Keratinocyte (primary cell): ENCODE data around the gene ZFP3. TPM values are rescaled to one million over a fixed set of nuclear protein-coding genes. Genes with fewer than 3 reads are reported as not detected.
"Not testable (repeated sequence)": the region's sequence is repeated elsewhere in the genome, so short reads cannot be mapped to it uniquely, and the experiment has no call there.

Experiments used
- DNase-seq: peaks from one replicate; pipeline ENCODE4 v3.0.0-alpha.2; 2011; ENCODE audit warnings: low read depth, missing footprints, low spot score
- FAIRE-seq: peaks from 2 replicates; lab custom pipeline; 2011; peaks lifted over from hg19 to GRCh38; lab: Jason Lieb, UNC
- H2AFZ ChIP-seq: 2 replicates; pipeline ENCODE4 v1.6.0; 2012; ENCODE audit warnings: low read length, control low read depth, inconsistent platforms; ENCODE audit not compliant: control insufficient read depth
- H3K27ac ChIP-seq: 2 replicates; pipeline ENCODE4 v1.5.1; 2011; ENCODE audit warnings: low read length; ENCODE audit not compliant: control insufficient read depth, insufficient read depth
- H3K27me3 ChIP-seq: 3 replicates; pipeline ENCODE4 v1.6.0; 2011; ENCODE audit warnings: low read length; ENCODE audit not compliant: control insufficient read depth, insufficient read depth; ENCODE audit errors: extremely low read depth
- H3K36me3 ChIP-seq, 2 experiments: 2 replicates in 1 of 2; 3 replicates in 1 of 2; pipeline ENCODE4 v1.5.1; 2011; ENCODE audit warnings: low read length in 2 of 2, mild to moderate bottlenecking in 1 of 2; ENCODE audit not compliant: control insufficient read depth in 2 of 2, insufficient read depth in 2 of 2; ENCODE audit errors: extremely low read depth in 1 of 2
- H3K4me1 ChIP-seq: 3 replicates; pipeline ENCODE4 v1.5.1; 2011; ENCODE audit warnings: low read length; ENCODE audit not compliant: control insufficient read depth, insufficient read depth; ENCODE audit errors: extremely low read depth
- H3K4me2 ChIP-seq: 3 replicates; pipeline ENCODE4 v1.6.0; 2011; ENCODE audit warnings: low read depth, low read length; ENCODE audit not compliant: control insufficient read depth, insufficient read depth; ENCODE audit errors: extremely low read depth
- H3K4me3 ChIP-seq, 3 experiments: fragments of 200-600 bp in 1 of 3; sonication (generic) in 1 of 3; 2 replicates in 2 of 3; 3 replicates in 1 of 3; pipeline ENCODE4 v1.5.1; 2011 to 2016; ENCODE audit warnings: low read length in 3 of 3, mild to moderate bottlenecking in 3 of 3, control low read depth in 2 of 3, inconsistent platforms in 1 of 3, low read depth in 1 of 3, mixed read lengths in 1 of 3, mixed run types in 1 of 3, moderate library complexity in 1 of 3; ENCODE audit not compliant: control insufficient read depth in 2 of 3, insufficient read depth in 2 of 3; ENCODE audit errors: extremely low read depth in 1 of 3
- H3K79me2 ChIP-seq: 2 replicates; pipeline ENCODE4 v1.6.0; 2012; ENCODE audit warnings: low read length; ENCODE audit not compliant: control insufficient read depth, insufficient read depth
- H3K9ac ChIP-seq: 3 replicates; pipeline ENCODE4 v1.6.0; 2011; ENCODE audit warnings: low read length; ENCODE audit not compliant: control insufficient read depth, insufficient read depth; ENCODE audit errors: extremely low read depth
- H3K9me1 ChIP-seq: 3 replicates; pipeline ENCODE4 v1.6.0; 2011; ENCODE audit warnings: low read length; ENCODE audit not compliant: control insufficient read depth, insufficient read depth; ENCODE audit errors: extremely low read depth
- H3K9me3 ChIP-seq: 2 replicates; pipeline ENCODE4 v1.5.1; 2012; ENCODE audit warnings: low read depth, low read length; ENCODE audit not compliant: control insufficient read depth
- H4K20me1 ChIP-seq: 3 replicates; pipeline ENCODE4 v1.6.0; 2011; ENCODE audit warnings: low read length; ENCODE audit not compliant: control insufficient read depth, insufficient read depth; ENCODE audit errors: extremely low read depth
- EZH2 ChIP-seq: IDR thresholded peaks from one replicate; pipeline ENCODE4 v1.6.1; 2012; ENCODE audit warnings: inconsistent platforms, mild to moderate bottlenecking, low read length, moderate library complexity
- dilution Hi-C: fragments of 300-500 bp; cut with MboI; formaldehyde crosslinking; loops from one replicate; pipeline ENCODE4 v1.7.0; 2020; ENCODE audit warnings: low sequenced_read_pairs; ENCODE audit not compliant: extremely low pct_ligation_motif_present
- polyA plus RNA-seq, 5 experiments: library from polyadenylated mRNA; depleted of rRNA in 3 of 5; stranded (reverse) in 3 of 5; stranded (forward) in 1 of 5; unstranded in 1 of 5; fragments of >200 nt; gene quantifications; 1 replicate in 1 of 5; 2 replicates in 3 of 5; 3 replicates in 1 of 5; pipeline versions ENCODE4 v1.2.1 to v1.2.3, GENCODE V29; 2011 to 2012; ENCODE audit warnings: missing spikeins in 2 of 5, low read depth in 1 of 5, low replicate concordance in 1 of 5
- TF ChIP-seq, protein P1 (sequence below), 3 experiments: IDR thresholded peaks in 1 of 3; conservative IDR thresholded peaks in 1 of 3; optimal IDR thresholded peaks in 1 of 3; 2 replicates in 2 of 3; 3 replicates in 1 of 3; pipeline versions ENCODE3 to v1.5.1; 2011; ENCODE audit warnings: low read length in 3 of 3, mild to moderate bottlenecking in 3 of 3, moderate library complexity in 2 of 3, control low read depth in 1 of 3, inconsistent platforms in 1 of 3; ENCODE audit not compliant: insufficient read depth in 2 of 3; ENCODE audit errors: extremely low read depth in 1 of 3

The ZFP3 gene
- polyA plus RNA-seq, 1 donor (not counting 4 experiments of a cell fraction or from before 2014, with no cell fraction given) = 3.0 TPM

DNA sequence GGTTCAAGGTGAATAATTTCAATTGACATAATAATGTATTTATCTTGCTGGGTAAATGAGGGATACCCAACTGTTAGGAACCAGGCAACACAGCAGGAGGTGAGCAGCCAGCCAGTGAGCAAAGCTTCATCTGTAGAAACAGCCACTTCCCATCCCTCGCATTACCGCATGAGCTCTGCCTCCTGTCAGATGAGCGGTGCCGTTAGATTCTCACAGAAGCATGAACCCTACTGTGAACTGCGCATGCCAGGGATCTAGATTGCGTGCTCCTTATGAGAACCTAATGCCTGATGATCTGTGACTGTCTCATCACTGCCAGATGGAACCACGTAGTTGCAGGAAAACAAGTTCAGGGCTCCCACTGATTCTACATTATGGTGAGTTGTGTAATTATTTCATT is 46.6 kb downstream of the ZFP3 start:
- FAIRE-seq, H2AFZ ChIP-seq, H3K4me1 ChIP-seq, H3K9me1 ChIP-seq, H3K27ac ChIP-seq, dilution Hi-C loops, H3K9me3 ChIP-seq, H4K20me1 ChIP-seq, H3K4me3 ChIP-seq, H3K79me2 ChIP-seq, H3K4me2 ChIP-seq, H3K9ac ChIP-seq, H3K36me3 ChIP-seq, DNase-seq: not testable (repeated sequence)
- H3K27me3 ChIP-seq = peaks cover 35% of the 10 kb centered on the region

DNA sequence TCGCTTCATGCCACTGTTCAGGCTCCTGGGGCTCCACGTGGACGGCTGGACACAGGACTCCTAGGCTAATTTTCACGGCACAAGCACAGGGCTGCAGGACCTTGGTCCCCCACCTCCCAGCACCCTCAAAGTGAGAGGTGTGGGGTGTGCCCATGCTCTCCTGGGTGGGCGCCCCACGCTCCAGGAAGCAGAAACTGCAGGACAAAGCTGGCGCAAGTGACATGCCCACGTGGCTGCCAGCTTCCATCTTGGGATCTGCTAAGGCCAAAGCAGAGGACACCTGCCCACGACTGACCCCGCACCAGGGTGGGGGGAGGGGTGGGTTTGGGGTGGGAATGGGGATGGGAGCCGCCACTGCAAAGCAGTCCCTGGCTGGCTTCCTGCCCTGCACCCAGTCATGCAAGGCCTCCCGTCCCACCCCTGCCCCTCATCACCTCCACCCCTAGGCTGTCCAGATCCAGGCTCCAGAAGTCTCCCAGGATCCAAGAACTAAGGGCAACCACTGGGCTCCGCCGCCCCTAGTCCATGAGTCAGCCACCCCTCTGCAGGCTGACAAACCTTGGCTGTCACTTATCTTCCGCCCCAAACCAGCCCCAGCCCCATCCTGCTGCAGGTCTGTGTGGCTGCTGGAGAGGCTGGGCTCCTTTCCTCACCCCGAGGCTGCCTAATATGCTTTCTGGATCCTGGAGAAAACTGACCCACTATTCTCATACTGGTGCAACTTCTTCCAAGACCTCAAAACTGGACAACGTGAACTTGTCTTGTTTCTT is 48.6 kb downstream of the ZFP3 start:
- no peaks in the 10 kb centered on the region for H3K79me2 ChIP-seq
- no peak overlapping the region for H3K9ac ChIP-seq
- no peaks in the 10 kb centered on the region for H3K36me3 ChIP-seq
- TF ChIP-seq EZH2 = no peak
- TF ChIP-seq, protein P1, sequence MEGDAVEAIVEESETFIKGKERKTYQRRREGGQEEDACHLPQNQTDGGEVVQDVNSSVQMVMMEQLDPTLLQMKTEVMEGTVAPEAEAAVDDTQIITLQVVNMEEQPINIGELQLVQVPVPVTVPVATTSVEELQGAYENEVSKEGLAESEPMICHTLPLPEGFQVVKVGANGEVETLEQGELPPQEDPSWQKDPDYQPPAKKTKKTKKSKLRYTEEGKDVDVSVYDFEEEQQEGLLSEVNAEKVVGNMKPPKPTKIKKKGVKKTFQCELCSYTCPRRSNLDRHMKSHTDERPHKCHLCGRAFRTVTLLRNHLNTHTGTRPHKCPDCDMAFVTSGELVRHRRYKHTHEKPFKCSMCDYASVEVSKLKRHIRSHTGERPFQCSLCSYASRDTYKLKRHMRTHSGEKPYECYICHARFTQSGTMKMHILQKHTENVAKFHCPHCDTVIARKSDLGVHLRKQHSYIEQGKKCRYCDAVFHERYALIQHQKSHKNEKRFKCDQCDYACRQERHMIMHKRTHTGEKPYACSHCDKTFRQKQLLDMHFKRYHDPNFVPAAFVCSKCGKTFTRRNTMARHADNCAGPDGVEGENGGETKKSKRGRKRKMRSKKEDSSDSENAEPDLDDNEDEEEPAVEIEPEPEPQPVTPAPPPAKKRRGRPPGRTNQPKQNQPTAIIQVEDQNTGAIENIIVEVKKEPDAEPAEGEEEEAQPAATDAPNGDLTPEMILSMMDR (optimal IDR thresholded peaks at IDR 0.05 in 1 of 3, IDR thresholded peaks at IDR 0.05 in 1 of 3, conservative IDR thresholded peaks at IDR 0.05 in 1 of 3; ENCODE audit: extremely low read depth in 1 of 3, insufficient read depth in 2 of 3, low read length in 3 of 3) = no peak
- dilution Hi-C loops = no loop called here
- FAIRE-seq (no peak), DNase-seq (no peak)
- H3K9me3 ChIP-seq = no peaks in the 10 kb centered on the region
- no peak overlapping the region for H3K4me2 ChIP-seq
- peaks cover 26% of the 10 kb centered on the region for H3K27me3 ChIP-seq
- H3K4me1 ChIP-seq = no peaks in the 10 kb centered on the region
- no peak overlapping the region for H2AFZ ChIP-seq
- H3K4me3 ChIP-seq = no peak overlapping the region
- H3K27ac ChIP-seq = no peak overlapping the region
- H3K9me1 ChIP-seq = no peaks in the 10 kb centered on the region
- H4K20me1 ChIP-seq = no peaks in the 10 kb centered on the region

- dilution Hi-C loops = no loop called here
- Histone ChIP-seq H3K4me1 (no peaks in the 10 kb centered on the region), H3K27ac (no peak overlapping the region), H3K9me1 (no peaks in the 10 kb centered on the region), H3K36me3 (no peaks in the 10 kb centered on the region), H3K9me3 (no peaks in the 10 kb centered on the region), H3K4me3 (no peak overlapping the region), H3K27me3 (peaks cover 16% of the 10 kb centered on the region), H4K20me1 (no peaks in the 10 kb centered on the region), H3K9ac (no peak overlapping the region), H3K4me2 (no peak overlapping the region), H3K79me2 (no peaks in the 10 kb centered on the region), H2AFZ (no peak overlapping the region)
- TF ChIP-seq, protein P1 (optimal IDR thresholded peaks at IDR 0.05 in 1 of 3, IDR thresholded peaks at IDR 0.05 in 1 of 3, conservative IDR thresholded peaks at IDR 0.05 in 1 of 3; ENCODE audit: extremely low read depth in 1 of 3, insufficient read depth in 2 of 3, low read length in 3 of 3) = no peak
- TF ChIP-seq EZH2 = no peak
- DNase-seq = no peak
- no peak for FAIRE-seq
Measured at GRCh38 chr17:5127910-5128309, 49.6 kb downstream of the ZFP3 start.

GRCh38 chr17:5128387-5128786 is 50.1 kb downstream of the ZFP3 start:
- dilution Hi-C loops, H3K9ac ChIP-seq, H3K4me1 ChIP-seq, DNase-seq, H3K9me1 ChIP-seq, H3K27ac ChIP-seq, H3K4me3 ChIP-seq, H3K9me3 ChIP-seq, H3K4me2 ChIP-seq, H2AFZ ChIP-seq, H3K79me2 ChIP-seq, H4K20me1 ChIP-seq, H3K36me3 ChIP-seq, FAIRE-seq: not testable (repeated sequence)
- H3K27me3 ChIP-seq = peaks cover 13% of the 10 kb centered on the region
